Pons (tissue), 1 donor: ENCODE results near the gene SRC.

Experiments used
- DNase-seq: peaks from one replicate; pipeline ENCODE4 v3.0.0-alpha.2; 2016; ENCODE audit warnings: low spot score

The SRC gene

GRCh38 chr20:37413023-37413334 lies 67.0 kb downstream of the SRC start:
- DNase-seq, result no peak

- DNase-seq, result no peak
Measured at GRCh38 chr20:37413379-37413778, 67.4 kb downstream of the SRC start.

GRCh38 chr20:37414224-37415035 lies 68.5 kb downstream of the SRC start:
- no peak for DNase-seq

- DNase-seq, result no peak
Measured at GRCh38 chr20:37415118-37416085, 69.5 kb downstream of the SRC start.

- DNase-seq, result no peak
Measured at GRCh38 chr20:37416100-37416847, 70.3 kb downstream of the SRC start.

GRCh38 chr20:37416848-37417616 lies 71.1 kb downstream of the SRC start:
- no peak for DNase-seq

- no peak for DNase-seq
Measured at GRCh38 chr20:37417617-37418467, 71.9 kb downstream of the SRC start.

GRCh38 chr20:37418591-37419109 lies 72.7 kb downstream of the SRC start:
- no peak for DNase-seq

GRCh38 chr20:37419307-37419706 lies 73.4 kb downstream of the SRC start:
- DNase-seq, result no peak

- DNase-seq, result no peak
Measured at GRCh38 chr20:37419774-37420542, 74.0 kb downstream of the SRC start.

GRCh38 chr20:37420610-37421009 lies 74.7 kb downstream of the SRC start:
- DNase-seq, result no peak

GRCh38 chr20:37421060-37421905 lies 75.3 kb downstream of the SRC start:
- no peak for DNase-seq

GRCh38 chr20:37421988-37422387 lies 76.0 kb downstream of the SRC start:
- DNase-seq, result no peak

- DNase-seq, result no peak
Measured at GRCh38 chr20:37422791-37423286, 76.9 kb downstream of the SRC start.

- DNase-seq, result no peak
Measured at GRCh38 chr20:37423545-37423944, 77.6 kb downstream of the SRC start.

- no peak for DNase-seq
Measured at GRCh38 chr20:37424062-37424851, 78.3 kb downstream of the SRC start.

- DNase-seq, result no peak
Measured at GRCh38 chr20:37425103-37425625, 79.2 kb downstream of the SRC start.
